ENCODE measurements around the gene RGS16. TPM values are rescaled to one million over a fixed set of nuclear protein-coding genes. Genes with fewer than 3 reads are reported as not detected.

Gene RGS16
- total RNA-seq, 1 donor: 2.3 TPM

DNA sequence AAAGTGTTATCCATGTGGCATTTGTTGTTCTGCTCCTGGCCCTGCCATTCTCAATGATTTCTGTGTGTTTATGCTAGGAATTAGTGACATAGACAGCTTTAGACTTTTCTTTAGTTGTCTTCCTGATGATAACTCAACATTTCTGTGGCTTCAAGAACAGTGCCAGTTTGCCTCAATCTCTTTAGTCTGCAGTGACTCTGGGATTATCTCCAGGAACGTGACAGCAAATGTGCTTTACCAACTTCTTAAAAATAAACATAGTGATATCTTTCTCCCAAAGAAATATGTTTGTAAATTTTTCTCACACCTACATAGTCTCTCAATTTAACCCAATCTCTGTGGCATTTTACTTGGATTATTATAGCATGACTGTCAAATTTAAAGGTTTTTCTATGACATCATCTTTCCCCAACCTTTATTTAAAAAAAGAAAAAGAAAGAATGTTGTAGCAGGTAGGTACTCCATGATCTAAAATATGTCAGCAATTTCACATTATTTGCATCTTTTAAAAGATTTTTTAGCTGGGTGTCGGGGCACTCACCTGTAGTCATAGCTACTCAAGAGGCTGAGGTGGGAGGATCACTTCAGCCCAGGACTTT is 39.7 kb downstream of the RGS16 start:
- DNase-seq (ENCODE audit: low read depth): no peak
- H3K4me3 ChIP-seq (ENCODE audit: low read depth, low read length): no peak overlapping the region
- TF ChIP-seq, protein P1, sequence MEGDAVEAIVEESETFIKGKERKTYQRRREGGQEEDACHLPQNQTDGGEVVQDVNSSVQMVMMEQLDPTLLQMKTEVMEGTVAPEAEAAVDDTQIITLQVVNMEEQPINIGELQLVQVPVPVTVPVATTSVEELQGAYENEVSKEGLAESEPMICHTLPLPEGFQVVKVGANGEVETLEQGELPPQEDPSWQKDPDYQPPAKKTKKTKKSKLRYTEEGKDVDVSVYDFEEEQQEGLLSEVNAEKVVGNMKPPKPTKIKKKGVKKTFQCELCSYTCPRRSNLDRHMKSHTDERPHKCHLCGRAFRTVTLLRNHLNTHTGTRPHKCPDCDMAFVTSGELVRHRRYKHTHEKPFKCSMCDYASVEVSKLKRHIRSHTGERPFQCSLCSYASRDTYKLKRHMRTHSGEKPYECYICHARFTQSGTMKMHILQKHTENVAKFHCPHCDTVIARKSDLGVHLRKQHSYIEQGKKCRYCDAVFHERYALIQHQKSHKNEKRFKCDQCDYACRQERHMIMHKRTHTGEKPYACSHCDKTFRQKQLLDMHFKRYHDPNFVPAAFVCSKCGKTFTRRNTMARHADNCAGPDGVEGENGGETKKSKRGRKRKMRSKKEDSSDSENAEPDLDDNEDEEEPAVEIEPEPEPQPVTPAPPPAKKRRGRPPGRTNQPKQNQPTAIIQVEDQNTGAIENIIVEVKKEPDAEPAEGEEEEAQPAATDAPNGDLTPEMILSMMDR (IDR thresholded peaks at IDR 0.05; ENCODE audit: insufficient read depth, low read length): no peak

DNA sequence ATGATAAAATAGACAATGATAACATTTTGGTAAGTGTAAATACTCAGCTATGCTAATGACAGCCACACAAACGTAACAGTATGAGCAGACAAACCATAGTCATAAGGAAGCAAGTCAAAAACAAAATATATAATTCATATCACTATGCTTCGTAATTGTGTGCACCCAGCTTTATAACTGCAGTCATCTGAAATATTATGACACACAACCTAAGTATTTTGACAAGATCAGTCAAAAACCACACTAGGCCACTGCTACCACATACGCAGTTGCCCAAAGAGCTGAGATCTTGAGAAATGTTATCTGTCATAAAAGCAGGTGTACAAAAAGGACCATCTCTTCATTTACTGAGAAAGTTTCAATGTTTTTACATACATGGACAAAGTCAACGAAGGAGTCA is 41.1 kb downstream of the RGS16 start:
- H3K4me3 ChIP-seq (ENCODE audit: low read depth, low read length): no peak overlapping the region
- TF ChIP-seq, protein P1 (IDR thresholded peaks at IDR 0.05; ENCODE audit: insufficient read depth, low read length): no peak
- DNase-seq (ENCODE audit: low read depth): no peak

DNA sequence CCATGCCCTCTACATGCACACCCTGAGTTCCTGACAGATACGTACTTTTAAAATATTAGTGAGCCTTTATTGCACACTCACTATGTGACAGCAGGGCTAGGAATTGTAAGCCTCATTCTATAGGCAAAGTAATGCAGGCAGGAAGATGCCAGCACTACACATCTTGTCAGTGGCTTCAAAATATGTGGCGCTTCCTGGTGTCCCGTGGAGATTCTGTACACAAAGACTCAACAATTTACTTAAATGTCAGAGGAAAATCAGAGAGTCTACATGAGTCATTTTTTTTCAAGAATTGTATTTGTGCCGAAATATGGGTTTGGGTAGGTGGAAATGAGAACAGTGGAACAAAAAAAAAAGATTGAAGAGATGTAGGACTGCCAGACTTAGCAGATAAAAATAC is 42.7 kb downstream of the RGS16 start:
- no peak overlapping the region for H3K4me3 ChIP-seq (ENCODE audit: low read depth, low read length)
- no peak for DNase-seq (ENCODE audit: low read depth)
- TF ChIP-seq, protein P1 (IDR thresholded peaks at IDR 0.05; ENCODE audit: insufficient read depth, low read length): no peak

DNA sequence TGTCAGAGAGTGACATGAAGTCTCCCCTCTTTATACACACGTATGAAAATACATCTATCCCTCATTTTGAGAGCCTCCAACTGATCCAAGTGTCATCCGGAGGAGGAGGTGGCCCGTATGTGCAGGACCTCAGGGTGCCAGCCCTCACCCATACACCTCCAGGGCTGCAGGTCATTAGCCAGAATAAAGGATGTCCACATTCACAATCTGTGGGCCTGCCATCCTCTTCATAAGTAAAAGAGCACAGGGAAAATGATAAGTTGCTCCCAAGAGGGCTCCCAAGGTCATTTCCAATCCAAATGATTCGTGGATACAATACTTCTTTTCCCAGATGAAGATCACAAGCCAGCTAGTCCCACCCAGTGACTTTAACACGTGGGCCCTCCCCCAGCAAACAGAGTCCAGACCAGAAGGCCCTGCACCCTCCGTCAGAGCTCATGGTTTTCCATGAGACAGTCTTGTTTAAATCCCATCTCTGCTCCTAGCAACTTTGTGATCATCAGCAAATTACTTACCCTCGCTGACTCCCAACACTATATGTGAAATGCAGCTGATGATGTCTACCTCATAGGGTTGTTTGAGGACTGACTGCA is 43.7 kb downstream of the RGS16 start:
- H3K4me3 ChIP-seq (ENCODE audit: low read depth, low read length): no peak overlapping the region
- DNase-seq (ENCODE audit: low read depth): no peak
- TF ChIP-seq, protein P1 (IDR thresholded peaks at IDR 0.05; ENCODE audit: insufficient read depth, low read length): no peak

DNA sequence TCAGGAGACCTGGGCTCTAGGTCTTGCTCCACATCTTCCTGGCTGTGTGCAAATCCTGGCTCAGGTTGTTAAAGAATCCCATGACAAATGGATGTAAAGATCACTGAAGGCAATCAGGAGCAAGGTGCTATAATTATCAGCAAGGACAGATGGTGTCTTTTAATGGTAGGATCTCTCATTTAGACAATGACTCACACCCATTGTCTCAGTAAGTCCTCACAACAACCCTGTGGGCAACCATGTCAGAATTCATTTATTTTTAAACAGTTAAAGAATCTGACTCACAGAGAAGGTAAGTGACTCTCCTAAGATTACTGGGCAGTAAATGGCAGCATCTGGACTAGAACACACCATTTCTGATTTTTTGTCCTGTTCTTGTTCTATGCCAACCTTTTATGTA is 47.9 kb downstream of the RGS16 start:
- no peak overlapping the region for H3K4me3 ChIP-seq (ENCODE audit: low read depth, low read length)
- TF ChIP-seq, protein P1 (IDR thresholded peaks at IDR 0.05; ENCODE audit: insufficient read depth, low read length): no peak
- no peak for DNase-seq (ENCODE audit: low read depth)

DNA sequence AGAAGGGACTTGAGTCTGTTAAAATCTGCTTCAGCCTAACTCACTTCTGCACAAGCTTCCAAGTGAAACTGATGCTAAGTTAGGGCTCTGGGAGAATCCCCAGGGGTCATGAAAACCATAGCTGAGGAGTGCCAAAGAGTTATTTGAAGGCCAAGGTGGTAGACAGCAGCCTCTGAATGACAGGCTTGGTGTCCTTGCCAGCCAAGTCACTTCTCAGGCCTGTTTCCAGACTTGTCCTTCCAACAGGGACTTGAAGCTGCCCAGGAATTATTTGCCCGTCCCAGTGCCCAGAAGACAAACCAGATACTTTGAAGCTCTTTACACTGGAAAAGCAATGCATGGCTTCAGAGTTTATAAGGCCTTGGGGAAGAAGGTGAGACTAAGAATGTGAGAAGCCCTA is 48.7 kb downstream of the RGS16 start:
- TF ChIP-seq, protein P1 (IDR thresholded peaks at IDR 0.05; ENCODE audit: insufficient read depth, low read length): no peak
- no peak for DNase-seq (ENCODE audit: low read depth)
- no peak overlapping the region for H3K4me3 ChIP-seq (ENCODE audit: low read depth, low read length)

DNA sequence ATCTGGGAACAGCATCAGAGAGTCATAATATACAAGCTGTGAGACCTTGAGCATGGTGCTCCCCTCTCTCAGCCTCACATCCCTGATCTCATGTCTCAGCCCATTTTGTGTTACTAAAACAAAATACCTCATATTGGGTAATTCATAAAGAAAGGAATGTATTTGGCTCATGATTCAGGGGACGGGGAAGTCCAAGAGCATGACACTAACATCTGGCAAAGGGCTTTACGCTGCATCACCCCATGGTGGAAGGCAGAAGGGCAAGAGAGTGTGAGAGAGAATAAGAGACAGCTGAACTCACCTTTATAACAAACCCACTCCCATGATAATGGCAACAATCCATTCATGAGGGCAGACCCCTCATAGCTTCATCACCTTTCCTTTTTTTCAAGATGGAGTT is 51.7 kb downstream of the RGS16 start:
- no peak for DNase-seq (ENCODE audit: low read depth)
- H3K4me3 ChIP-seq (ENCODE audit: low read depth, low read length): no peak overlapping the region
- TF ChIP-seq, protein P1 (IDR thresholded peaks at IDR 0.05; ENCODE audit: insufficient read depth, low read length): no peak
